Activated T-helper 9 cell treated with anti-CD3 and anti-CD28 coated beads, Interleukin-2, amount 50 U/mL, for 16 hours (primary cell): Measurements from ENCODE around the gene PRR3.

Experiments
- DNase-seq: peaks from one replicate; pipeline ENCODE4 v3.0.0-alpha.2; 2020; ENCODE audit warnings: low read depth

PRR3 gene

GRCh38 chr6:30571762-30572082 lies 14.6 kb downstream of the PRR3 start:
- no peak for DNase-seq

- no peak for DNase-seq
Measured at GRCh38 chr6:30572148-30572547, 15.1 kb downstream of the PRR3 start.

GRCh38 chr6:30573113-30573512 lies 16.0 kb downstream of the PRR3 start:
- DNase-seq, result no peak

- no peak for DNase-seq
Measured at GRCh38 chr6:30578051-30578450, 21.0 kb downstream of the PRR3 start.

- no peak for DNase-seq
Measured at GRCh38 chr6:30583921-30584320, 26.8 kb downstream of the PRR3 start.

- no peak for DNase-seq
Measured at GRCh38 chr6:30589754-30590358, 32.8 kb downstream of the PRR3 start.

GRCh38 chr6:30590509-30590908 lies 33.4 kb downstream of the PRR3 start:
- DNase-seq, result no peak

GRCh38 chr6:30591008-30591407 lies 33.9 kb downstream of the PRR3 start:
- no peak for DNase-seq

- no peak for DNase-seq
Measured at GRCh38 chr6:30592287-30592686, 35.2 kb downstream of the PRR3 start.

GRCh38 chr6:30597315-30598144 lies 40.4 kb downstream of the PRR3 start:
- DNase-seq, result peak; percentile 60

GRCh38 chr6:30598912-30599624 lies 42.0 kb downstream of the PRR3 start:
- DNase-seq, result no peak

- no peak for DNase-seq
Measured at GRCh38 chr6:30599625-30600324, 42.7 kb downstream of the PRR3 start.

GRCh38 chr6:30600451-30600961 lies 43.4 kb downstream of the PRR3 start:
- DNase-seq, result no peak

GRCh38 chr6:30601436-30601814 lies 44.3 kb downstream of the PRR3 start:
- no peak for DNase-seq

- DNase-seq, result no peak
Measured at GRCh38 chr6:30601815-30602641, 44.9 kb downstream of the PRR3 start.

GRCh38 chr6:30603961-30604360 lies 46.9 kb downstream of the PRR3 start:
- DNase-seq, result no peak

- no peak for DNase-seq
Measured at GRCh38 chr6:30610065-30610464, 53.0 kb downstream of the PRR3 start.

GRCh38 chr6:30611150-30611855 lies 54.2 kb downstream of the PRR3 start:
- no peak for DNase-seq

- no peak for DNase-seq
Measured at GRCh38 chr6:30611856-30612194, 54.7 kb downstream of the PRR3 start.

- no peak for DNase-seq
Measured at GRCh38 chr6:30612213-30612612, 55.1 kb downstream of the PRR3 start.

GRCh38 chr6:30612687-30613248 lies 55.7 kb downstream of the PRR3 start:
- DNase-seq, result no peak
